ENCODE results near the gene HJURP.

HJURP gene

DNA sequence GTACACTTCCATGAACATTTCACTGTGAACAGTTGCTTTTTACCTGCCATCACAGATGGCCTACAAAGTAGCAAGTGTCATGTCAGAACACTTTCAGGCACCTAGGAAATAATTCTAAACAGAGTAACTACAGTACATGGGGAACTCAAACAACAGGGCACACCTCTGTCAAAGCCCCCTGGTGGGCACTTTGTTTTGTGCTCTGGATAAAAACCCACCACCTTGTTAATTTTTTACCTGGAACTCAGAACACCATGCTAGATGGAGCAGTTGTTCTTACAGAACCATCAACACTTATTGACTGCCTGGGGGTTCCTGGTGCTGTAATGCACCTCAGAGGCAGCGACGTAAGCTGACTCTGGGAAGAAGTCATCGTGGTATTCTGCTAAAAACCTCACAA, 11.5 kb upstream of the HJURP start:
- Histone ChIP-seq H3K4me1 (ENCODE audit: control insufficient read depth, insufficient read depth, low read length) (peaks cover 11% of the 10 kb centered on the region; the same call in 1 of the 2 replicates), H3K9ac (ENCODE audit: low read length) (no peak overlapping the region), H3K27me3 (ENCODE audit: control insufficient read depth, insufficient read depth, low read length) (0 out of 2 replicates have a peak, but pooled peaks cover 2% of the 10 kb centered on the region), H3K4me3 (ENCODE audit: low read depth, low read length) (0 out of 2 replicates have a peak overlapping the region, but pooled peaks have one; percentile 18), H3K27ac (ENCODE audit: low read depth, low read length) (no peak overlapping the region), H3K9me3 (ENCODE audit: control insufficient read depth, insufficient read depth, low read depth, low read length) (no peaks in the 10 kb centered on the region; the same call in 1 of the 2 replicates), H3K36me3 (ENCODE audit: control insufficient read depth, insufficient read depth, low read length) (peaks cover 18% of the 10 kb centered on the region)

DNA sequence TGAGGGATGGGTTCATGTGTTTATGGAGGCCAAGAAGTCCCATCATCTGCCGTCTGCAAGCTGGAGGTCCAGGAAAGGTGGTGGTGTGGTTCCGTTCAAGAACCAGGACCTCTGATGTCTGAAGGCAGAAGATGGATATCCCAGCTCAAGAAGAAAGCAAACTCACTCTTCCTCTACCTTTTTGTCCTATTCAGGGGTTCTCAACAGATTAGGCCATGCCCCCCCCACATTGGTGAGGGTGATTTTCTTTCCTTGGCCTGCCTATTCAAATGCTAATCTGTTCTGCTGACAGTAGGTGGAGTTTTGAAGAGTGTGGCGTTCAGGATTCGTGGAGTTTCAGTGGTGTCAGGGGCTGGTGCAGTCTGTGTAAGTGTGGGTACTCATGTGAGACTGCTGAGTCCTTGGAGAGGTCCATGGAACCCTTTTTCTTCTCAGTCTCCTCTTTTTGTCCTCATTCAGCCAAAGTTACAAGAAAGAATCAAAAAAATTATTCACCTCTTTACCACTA, 8.0 kb upstream of the HJURP start:
- Histone ChIP-seq H3K36me3 (ENCODE audit: control insufficient read depth, insufficient read depth, low read length) (peaks cover 18% of the 10 kb centered on the region), H3K4me1 (ENCODE audit: control insufficient read depth, insufficient read depth, low read length) (peaks cover 11% of the 10 kb centered on the region; the same call in 1 of the 2 replicates), H3K4me3 (ENCODE audit: low read depth, low read length) (no peak overlapping the region), H3K9ac (ENCODE audit: low read length) (no peak overlapping the region), H3K27me3 (ENCODE audit: control insufficient read depth, insufficient read depth, low read length) (no peaks in the 10 kb centered on the region), H3K9me3 (ENCODE audit: control insufficient read depth, insufficient read depth, low read depth, low read length) (no peaks in the 10 kb centered on the region), H3K27ac (ENCODE audit: low read depth, low read length) (no peak overlapping the region)

DNA sequence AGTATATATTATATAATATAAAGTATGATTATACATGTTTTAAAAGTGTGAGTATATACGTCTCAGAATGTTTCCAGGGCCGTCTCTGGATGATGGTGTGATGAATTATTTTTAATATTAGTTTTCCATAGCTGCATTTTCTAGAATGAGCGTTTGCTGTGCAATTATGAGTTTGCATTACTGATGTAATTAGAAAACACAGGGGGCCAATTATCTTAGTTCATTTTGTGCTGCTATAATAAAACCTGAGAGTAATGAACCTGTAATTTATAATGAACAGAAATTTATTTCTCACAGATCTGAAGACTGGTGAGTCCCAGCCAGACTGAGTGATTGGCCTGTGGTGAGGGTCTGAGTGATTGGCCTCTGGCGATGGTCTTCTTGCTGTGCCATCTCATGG, 4.0 kb upstream of the HJURP start:
- Histone ChIP-seq H3K9ac (ENCODE audit: low read length) (no peak overlapping the region), H3K4me3 (ENCODE audit: low read depth, low read length) (no peak overlapping the region)

DNA sequence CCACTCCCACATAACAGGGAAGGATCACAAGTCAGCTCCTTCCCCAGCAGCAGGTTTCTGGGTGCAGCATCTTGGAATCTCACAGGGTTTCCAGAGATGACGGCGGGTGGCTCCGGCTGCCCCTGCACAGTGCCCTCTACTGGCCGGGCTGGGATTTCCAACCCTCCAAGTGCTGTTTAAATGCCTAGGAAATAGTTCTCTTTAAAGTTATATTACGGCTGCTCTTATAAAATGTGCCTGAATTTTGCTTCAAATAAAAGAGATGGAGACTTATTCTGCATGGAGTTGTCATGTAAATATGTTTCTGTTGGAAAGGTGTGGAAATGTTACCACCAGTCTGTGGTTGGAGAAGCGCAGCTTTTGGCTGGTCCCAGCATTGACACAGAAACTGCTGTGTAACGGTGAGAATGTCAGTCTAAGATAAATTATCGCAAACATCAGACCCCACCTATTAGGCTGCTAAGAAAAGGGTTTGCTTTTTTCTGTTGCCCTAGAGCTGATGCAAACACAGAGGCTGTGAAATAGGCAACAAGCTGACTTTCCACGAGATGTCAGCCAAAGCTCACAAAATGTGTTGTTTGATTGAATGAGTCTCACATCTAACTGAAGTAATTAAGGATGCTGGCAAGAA, 3.3 kb upstream of the HJURP start:
- H3K4me3 ChIP-seq (ENCODE audit: low read depth, low read length), result no peak overlapping the region
- peaks cover 13% of the 10 kb centered on the region for H3K36me3 ChIP-seq (ENCODE audit: control insufficient read depth, insufficient read depth, low read length)
- H3K27me3 ChIP-seq (ENCODE audit: control insufficient read depth, insufficient read depth, low read length), result no peaks in the 10 kb centered on the region
- no peaks in the 10 kb centered on the region for H3K9me3 ChIP-seq (ENCODE audit: control insufficient read depth, insufficient read depth, low read depth, low read length)
- H3K4me1 ChIP-seq (ENCODE audit: control insufficient read depth, insufficient read depth, low read length), result peaks cover 14% of the 10 kb centered on the region
- H3K9ac ChIP-seq (ENCODE audit: low read length), result no peak overlapping the region
- no peak overlapping the region for H3K27ac ChIP-seq (ENCODE audit: low read depth, low read length)

More for the DNA sequence above, 4.0 kb upstream of the HJURP start:
- no peaks in the 10 kb centered on the region for H3K9me3 ChIP-seq (ENCODE audit: control insufficient read depth, insufficient read depth, low read depth, low read length)
- peaks cover 6% of the 10 kb centered on the region for H3K36me3 ChIP-seq (ENCODE audit: control insufficient read depth, insufficient read depth, low read length)
- H3K4me1 ChIP-seq (ENCODE audit: control insufficient read depth, insufficient read depth, low read length), result peaks cover 10% of the 10 kb centered on the region; the same call in 1 of the 2 replicates
- no peaks in the 10 kb centered on the region for H3K27me3 ChIP-seq (ENCODE audit: control insufficient read depth, insufficient read depth, low read length)
- H3K27ac ChIP-seq (ENCODE audit: low read depth, low read length), result no peak overlapping the region

DNA sequence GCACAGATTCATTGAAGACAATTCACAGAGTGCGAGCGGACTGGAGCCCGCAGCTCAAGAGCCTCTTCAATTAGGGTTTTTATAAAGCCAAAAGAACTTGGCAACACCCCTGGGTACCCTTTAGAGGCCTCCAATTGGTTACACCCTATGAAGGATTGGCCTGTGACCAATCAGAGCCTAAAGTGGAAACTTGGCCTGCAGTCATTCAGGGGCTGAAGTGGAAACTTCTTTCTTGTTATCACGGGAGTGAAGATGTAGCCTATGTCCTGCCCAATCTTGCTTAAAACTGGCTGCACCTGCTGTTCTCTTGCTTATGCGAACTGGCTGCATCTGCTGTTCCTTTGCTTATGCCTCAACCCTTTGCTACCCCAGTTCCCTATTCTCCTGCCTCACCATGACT, 1.8 kb upstream of the HJURP start:
- Histone ChIP-seq H3K27me3 (ENCODE audit: control insufficient read depth, insufficient read depth, low read length) (no peaks in the 10 kb centered on the region), H3K36me3 (ENCODE audit: control insufficient read depth, insufficient read depth, low read length) (peaks cover 25% of the 10 kb centered on the region), H3K27ac (ENCODE audit: low read depth, low read length) (no peak overlapping the region), H3K4me3 (ENCODE audit: low read depth, low read length) (no peak overlapping the region), H3K9ac (ENCODE audit: low read length) (no peak overlapping the region), H3K9me3 (ENCODE audit: control insufficient read depth, insufficient read depth, low read depth, low read length) (no peaks in the 10 kb centered on the region), H3K4me1 (ENCODE audit: control insufficient read depth, insufficient read depth, low read length) (peaks cover 18% of the 10 kb centered on the region)

DNA sequence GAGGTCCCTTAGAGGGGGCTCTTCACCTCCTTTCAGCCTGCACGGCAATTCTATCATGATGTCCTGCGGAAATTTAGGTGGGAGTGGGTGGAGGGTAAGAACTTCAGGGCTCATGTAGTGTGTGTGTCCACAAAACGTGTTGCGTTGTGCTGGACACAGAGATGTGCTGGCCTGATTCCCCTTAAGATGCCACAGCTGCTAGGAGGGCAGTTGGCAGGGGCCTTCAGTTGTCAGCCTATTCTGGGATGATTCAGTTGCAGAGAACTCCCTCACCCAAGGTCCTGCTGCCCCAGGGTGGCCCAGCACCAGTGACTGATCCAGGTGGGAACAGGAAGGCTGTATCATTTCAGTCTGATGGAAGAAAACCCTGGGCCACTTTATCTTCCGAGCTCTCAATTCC, 1.0 kb upstream of the HJURP start:
- Histone ChIP-seq H3K9ac (ENCODE audit: low read length) (no peak overlapping the region), H3K4me3 (ENCODE audit: low read depth, low read length) (peak overlapping the region; percentile 96), H3K27me3 (ENCODE audit: control insufficient read depth, insufficient read depth, low read length) (no peaks in the 10 kb centered on the region), H3K4me1 (ENCODE audit: control insufficient read depth, insufficient read depth, low read length) (peaks cover 18% of the 10 kb centered on the region), H3K9me3 (ENCODE audit: control insufficient read depth, insufficient read depth, low read depth, low read length) (no peaks in the 10 kb centered on the region), H3K27ac (ENCODE audit: low read depth, low read length) (no peak overlapping the region), H3K36me3 (ENCODE audit: control insufficient read depth, insufficient read depth, low read length) (peaks cover 33% of the 10 kb centered on the region)

DNA sequence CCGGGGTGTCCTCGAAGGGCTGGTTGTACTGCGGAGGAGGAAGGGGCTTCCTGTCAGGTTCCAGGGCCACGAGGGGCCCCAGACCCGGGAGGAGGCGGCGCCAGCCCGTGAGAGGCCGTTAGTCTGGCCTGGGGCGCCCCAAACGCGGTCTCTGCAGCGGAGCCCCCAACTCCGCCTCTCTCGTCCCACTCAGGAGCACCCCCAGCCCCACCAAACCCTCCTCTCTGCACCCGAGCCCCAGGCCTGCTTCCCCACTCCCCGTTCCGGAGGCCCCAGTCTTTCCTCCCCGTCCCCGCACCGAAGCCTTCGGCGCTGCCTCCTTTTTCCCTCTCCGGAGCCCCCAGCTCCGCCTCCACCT, 473 bp downstream of the HJURP start:
- Histone ChIP-seq H3K4me3 (ENCODE audit: low read depth, low read length) (peak overlapping the region; percentile 96), H3K9ac (ENCODE audit: low read length) (peak overlapping the region; percentile 95), H3K27ac (ENCODE audit: low read depth, low read length) (peak overlapping the region; percentile 80), H3K4me1 (ENCODE audit: control insufficient read depth, insufficient read depth, low read length) (peaks cover 18% of the 10 kb centered on the region), H3K27me3 (ENCODE audit: control insufficient read depth, insufficient read depth, low read length) (no peaks in the 10 kb centered on the region), H3K9me3 (ENCODE audit: control insufficient read depth, insufficient read depth, low read depth, low read length) (no peaks in the 10 kb centered on the region), H3K36me3 (ENCODE audit: control insufficient read depth, insufficient read depth, low read length) (peaks cover 48% of the 10 kb centered on the region)

DNA sequence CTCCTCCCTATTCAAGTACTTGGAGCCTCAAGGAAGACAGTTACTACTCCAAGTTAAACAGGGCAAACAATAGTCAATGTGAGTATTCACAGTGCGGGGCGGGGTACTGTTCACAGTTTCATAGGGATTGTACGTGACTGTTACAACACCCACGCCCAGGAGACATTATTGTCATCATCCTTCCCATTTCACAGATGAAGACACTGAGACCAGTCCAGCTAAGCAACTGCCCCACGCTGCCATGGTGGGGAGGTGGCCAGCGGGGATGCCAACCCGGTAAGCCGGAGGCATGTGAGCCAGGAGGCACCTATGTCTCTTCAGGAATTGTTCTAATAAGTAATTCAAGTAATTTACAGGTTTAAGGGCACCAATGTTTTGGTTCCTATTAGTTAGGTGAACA, 982 bp downstream of the HJURP start:
- Histone ChIP-seq H3K9me3 (ENCODE audit: control insufficient read depth, insufficient read depth, low read depth, low read length) (no peaks in the 10 kb centered on the region), H3K9ac (ENCODE audit: low read length) (peak overlapping the region; percentile 95), H3K4me1 (ENCODE audit: control insufficient read depth, insufficient read depth, low read length) (peaks cover 18% of the 10 kb centered on the region), H3K36me3 (ENCODE audit: control insufficient read depth, insufficient read depth, low read length) (peaks cover 53% of the 10 kb centered on the region), H3K4me3 (ENCODE audit: low read depth, low read length) (peak overlapping the region; percentile 96), H3K27me3 (ENCODE audit: control insufficient read depth, insufficient read depth, low read length) (no peaks in the 10 kb centered on the region), H3K27ac (ENCODE audit: low read depth, low read length) (no peak overlapping the region)

DNA sequence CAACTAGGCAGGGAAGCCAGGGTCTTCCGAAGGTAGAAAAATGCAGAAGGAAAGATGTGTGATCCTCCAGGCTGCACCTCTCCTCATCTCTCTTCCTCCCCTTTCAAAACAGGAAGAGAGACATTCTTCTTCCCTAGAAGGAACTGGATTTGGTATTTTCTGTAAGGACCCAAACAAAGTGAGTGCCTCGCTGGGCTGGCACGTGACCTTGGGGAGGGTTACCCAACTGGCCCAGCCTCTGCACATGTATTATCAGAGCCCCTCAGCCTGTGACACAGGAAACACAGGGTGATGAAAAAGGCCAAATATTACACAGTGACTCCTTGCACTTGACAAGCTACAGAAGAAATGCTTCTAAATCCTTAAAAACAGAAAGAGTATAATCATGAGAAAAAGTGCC, 2.3 kb downstream of the HJURP start:
- Histone ChIP-seq H3K9ac (ENCODE audit: low read length) (no peak overlapping the region), H3K4me1 (ENCODE audit: control insufficient read depth, insufficient read depth, low read length) (peaks cover 18% of the 10 kb centered on the region), H3K36me3 (ENCODE audit: control insufficient read depth, insufficient read depth, low read length) (peaks cover 66% of the 10 kb centered on the region), H3K27ac (ENCODE audit: low read depth, low read length) (no peak overlapping the region), H3K4me3 (ENCODE audit: low read depth, low read length) (peak overlapping the region; percentile 96), H3K9me3 (ENCODE audit: control insufficient read depth, insufficient read depth, low read depth, low read length) (no peaks in the 10 kb centered on the region), H3K27me3 (ENCODE audit: control insufficient read depth, insufficient read depth, low read length) (no peaks in the 10 kb centered on the region)

DNA sequence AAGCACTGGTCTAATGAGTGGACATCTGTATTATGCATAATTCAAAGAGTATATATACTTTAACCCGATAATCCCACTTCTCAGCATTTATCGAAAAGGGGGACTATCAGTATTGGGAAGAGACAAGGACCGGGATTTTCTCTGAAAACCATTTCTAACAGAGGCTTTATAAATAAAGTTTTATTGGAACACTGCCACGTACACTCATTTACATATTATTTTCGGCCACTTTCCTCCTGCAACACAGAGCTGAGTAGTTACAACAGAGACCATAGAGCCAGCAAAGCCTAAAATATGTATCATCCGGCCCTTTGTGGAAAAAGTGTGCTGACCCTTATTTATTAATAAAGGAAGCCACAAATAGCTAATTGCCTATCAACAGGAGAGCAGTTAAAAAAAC, 3.2 kb downstream of the HJURP start:
- Histone ChIP-seq H3K27me3 (ENCODE audit: control insufficient read depth, insufficient read depth, low read length) (no peaks in the 10 kb centered on the region), H3K36me3 (ENCODE audit: control insufficient read depth, insufficient read depth, low read length) (peaks cover 75% of the 10 kb centered on the region), H3K9me3 (ENCODE audit: control insufficient read depth, insufficient read depth, low read depth, low read length) (no peaks in the 10 kb centered on the region), H3K9ac (ENCODE audit: low read length) (no peak overlapping the region), H3K4me1 (ENCODE audit: control insufficient read depth, insufficient read depth, low read length) (peaks cover 18% of the 10 kb centered on the region), H3K27ac (ENCODE audit: low read depth, low read length) (no peak overlapping the region), H3K4me3 (ENCODE audit: low read depth, low read length) (no peak overlapping the region)

DNA sequence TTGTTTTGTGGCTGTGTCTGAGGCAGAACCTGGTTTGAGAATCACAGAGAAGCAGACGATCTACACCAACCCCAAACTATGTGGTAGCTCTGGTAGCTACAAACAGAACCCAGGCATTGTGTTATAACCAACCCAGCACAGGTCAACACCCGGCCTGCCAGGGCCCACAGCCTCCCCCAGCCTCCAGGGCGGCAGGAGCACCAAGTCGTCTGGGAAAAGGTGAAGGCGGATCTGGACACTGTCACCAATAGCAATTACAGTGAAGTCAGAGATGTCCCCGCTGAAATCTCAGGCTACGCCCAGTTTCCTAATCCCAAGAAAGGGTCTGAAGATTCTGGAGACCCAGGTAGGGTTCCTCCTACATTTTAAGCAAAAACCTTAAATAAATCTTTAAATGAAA, 3.6 kb downstream of the HJURP start:
- Histone ChIP-seq H3K36me3 (ENCODE audit: control insufficient read depth, insufficient read depth, low read length) (peaks cover 78% of the 10 kb centered on the region), H3K4me1 (ENCODE audit: control insufficient read depth, insufficient read depth, low read length) (peaks cover 18% of the 10 kb centered on the region), H3K9ac (ENCODE audit: low read length) (no peak overlapping the region)

More for the DNA sequence above, 3.6 kb downstream of the HJURP start:
- H3K4me3 ChIP-seq (ENCODE audit: low read depth, low read length), result no peak overlapping the region
- H3K27ac ChIP-seq (ENCODE audit: low read depth, low read length), result no peak overlapping the region
- H3K27me3 ChIP-seq (ENCODE audit: control insufficient read depth, insufficient read depth, low read length), result no peaks in the 10 kb centered on the region
- H3K9me3 ChIP-seq (ENCODE audit: control insufficient read depth, insufficient read depth, low read depth, low read length), result no peaks in the 10 kb centered on the region

All from HUES6 (cell line).